WERI-Rb-1 (cell line): Measurements from ENCODE around the gene SLC22A2.

Experiments used
- DNase-seq: peaks from one replicate; pipeline ENCODE4 v3.0.0-alpha.2; 2020
- H3K27ac ChIP-seq: fragments of 250-450 bp; sonication (Bioruptor Pico); 2 replicates; pipeline ENCODE4 v1.5.1; 2020; ENCODE audit warnings: mild to moderate bottlenecking, moderate library complexity
- H3K27me3 ChIP-seq: fragments of 250-450 bp; sonication (Bioruptor Pico); 2 replicates; pipeline ENCODE4 v1.5.1; 2021; ENCODE audit warnings: mild to moderate bottlenecking, low read depth, moderate library complexity; ENCODE audit not compliant: insufficient read depth, severe bottlenecking
- H3K36me3 ChIP-seq: fragments of 250-450 bp; sonication (Bioruptor Pico); 2 replicates; pipeline ENCODE4 v1.5.1; 2020; ENCODE audit warnings: mild to moderate bottlenecking, moderate library complexity
- H3K4me3 ChIP-seq: 2 replicates; pipeline ENCODE4 v1.5.1; 2011; ENCODE audit warnings: low read depth, mild to moderate bottlenecking, control low read depth, low read length
- H3K9me3 ChIP-seq: fragments of 250-450 bp; sonication (Bioruptor Pico); 2 replicates; pipeline ENCODE4 v1.5.1; 2021; ENCODE audit warnings: mild to moderate bottlenecking, moderate library complexity; ENCODE audit not compliant: severe bottlenecking
- TF ChIP-seq, protein P1 (sequence below): IDR thresholded peaks from 2 replicates; pipeline ENCODE4 v1.5.1; 2011; ENCODE audit warnings: low read depth, mild to moderate bottlenecking, control low read depth, inconsistent platforms, low read length

Gene SLC22A2

DNA sequence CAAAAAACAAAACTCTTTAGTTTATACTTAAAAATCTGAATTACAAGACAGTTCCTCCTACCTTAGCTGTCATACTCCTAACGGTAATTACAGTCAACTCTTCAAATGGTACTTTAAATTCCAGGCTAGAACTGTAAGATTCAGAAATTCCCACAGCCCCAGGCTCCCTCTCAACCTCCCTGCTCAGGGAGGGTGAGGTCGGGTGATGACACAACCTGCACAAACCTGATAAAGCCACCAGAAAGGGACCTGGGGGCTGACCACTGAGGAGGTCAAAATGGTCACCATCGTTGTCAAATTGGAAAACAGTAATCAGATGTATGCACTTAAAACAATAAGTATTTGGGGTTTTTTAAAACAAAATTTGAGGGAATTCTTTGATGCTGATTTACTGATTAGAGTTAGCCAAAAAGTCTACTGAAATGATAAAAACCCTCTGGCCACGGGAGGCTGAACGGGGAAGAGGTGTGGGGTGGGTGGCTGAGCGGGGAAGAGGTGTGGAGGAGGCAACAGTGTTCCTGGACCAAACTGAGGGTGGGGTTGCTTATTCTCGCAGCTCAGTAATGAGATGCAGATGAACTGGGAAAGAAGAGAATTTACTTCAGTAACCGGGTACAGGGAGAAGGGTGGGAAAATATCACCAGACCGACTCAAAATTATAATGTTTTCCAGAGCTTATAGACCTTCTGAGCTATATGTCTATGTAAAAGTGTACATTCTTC, 84.7 kb downstream of the SLC22A2 start:
- TF ChIP-seq, protein P1, sequence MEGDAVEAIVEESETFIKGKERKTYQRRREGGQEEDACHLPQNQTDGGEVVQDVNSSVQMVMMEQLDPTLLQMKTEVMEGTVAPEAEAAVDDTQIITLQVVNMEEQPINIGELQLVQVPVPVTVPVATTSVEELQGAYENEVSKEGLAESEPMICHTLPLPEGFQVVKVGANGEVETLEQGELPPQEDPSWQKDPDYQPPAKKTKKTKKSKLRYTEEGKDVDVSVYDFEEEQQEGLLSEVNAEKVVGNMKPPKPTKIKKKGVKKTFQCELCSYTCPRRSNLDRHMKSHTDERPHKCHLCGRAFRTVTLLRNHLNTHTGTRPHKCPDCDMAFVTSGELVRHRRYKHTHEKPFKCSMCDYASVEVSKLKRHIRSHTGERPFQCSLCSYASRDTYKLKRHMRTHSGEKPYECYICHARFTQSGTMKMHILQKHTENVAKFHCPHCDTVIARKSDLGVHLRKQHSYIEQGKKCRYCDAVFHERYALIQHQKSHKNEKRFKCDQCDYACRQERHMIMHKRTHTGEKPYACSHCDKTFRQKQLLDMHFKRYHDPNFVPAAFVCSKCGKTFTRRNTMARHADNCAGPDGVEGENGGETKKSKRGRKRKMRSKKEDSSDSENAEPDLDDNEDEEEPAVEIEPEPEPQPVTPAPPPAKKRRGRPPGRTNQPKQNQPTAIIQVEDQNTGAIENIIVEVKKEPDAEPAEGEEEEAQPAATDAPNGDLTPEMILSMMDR: no peak
- DNase-seq: no peak
- H3K27ac ChIP-seq: no peak overlapping the region
- H3K9me3 ChIP-seq: no peaks in the 10 kb centered on the region
- H3K27me3 ChIP-seq: peaks cover 79% of the 10 kb centered on the region
- no peak overlapping the region for H3K4me3 ChIP-seq
- H3K36me3 ChIP-seq: no peaks in the 10 kb centered on the region

DNA sequence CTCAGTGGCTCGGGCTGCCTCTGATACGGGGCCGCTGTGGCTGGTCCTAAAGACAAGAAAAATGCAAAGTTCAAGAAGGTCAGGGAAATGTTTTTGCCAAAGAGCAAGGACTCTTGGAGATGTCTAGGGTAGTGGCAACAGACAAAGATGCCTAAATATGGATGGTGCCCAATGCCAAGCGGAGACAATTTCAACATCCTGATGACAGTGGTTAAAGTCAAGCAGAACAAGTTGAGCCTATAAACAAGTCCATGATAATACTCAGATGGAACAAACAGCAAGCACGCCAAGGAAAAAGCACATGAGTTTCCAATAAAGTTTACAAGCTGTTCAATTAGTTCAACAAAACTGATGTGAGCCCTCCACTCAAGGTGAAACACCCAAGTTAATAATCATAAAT, 85.9 kb downstream of the SLC22A2 start:
- TF ChIP-seq, protein P1: no peak
- Histone ChIP-seq H3K27me3 (peaks cover 80% of the 10 kb centered on the region), H3K27ac (no peak overlapping the region), H3K36me3 (no peaks in the 10 kb centered on the region), H3K4me3 (no peak overlapping the region), H3K9me3 (no peaks in the 10 kb centered on the region)
- DNase-seq: no peak

DNA sequence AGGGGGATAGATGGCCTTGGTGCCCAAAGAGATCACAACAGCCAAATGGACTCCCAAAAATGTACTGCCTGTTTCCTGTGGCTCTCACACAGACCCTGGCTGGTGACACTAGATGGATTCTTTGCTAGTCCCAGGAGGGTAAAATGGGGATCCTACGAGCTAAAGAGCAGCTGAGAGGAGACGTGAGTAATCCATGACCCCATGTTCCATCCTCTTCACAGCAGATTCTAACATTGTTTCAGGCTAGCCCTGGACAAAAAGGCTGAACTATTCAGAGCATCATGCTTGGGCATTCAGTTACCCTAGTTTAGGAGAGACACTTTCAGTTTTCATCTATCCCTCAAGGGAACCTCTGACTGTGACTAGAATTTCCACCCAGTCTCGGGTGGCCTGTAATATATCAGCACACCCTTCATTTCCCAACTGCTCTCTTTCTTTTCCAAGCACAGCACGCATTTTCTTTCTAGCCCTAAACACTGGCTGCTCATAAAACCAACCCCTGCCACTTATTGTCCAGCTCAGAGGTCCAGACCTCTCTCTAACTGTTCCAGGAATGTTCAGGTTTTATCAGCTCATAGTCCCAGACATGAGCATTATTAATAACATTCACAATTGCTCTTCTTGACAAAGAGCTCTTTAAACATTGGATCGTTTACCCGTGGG, 88.5 kb downstream of the SLC22A2 start:
- Histone ChIP-seq H3K36me3 (no peaks in the 10 kb centered on the region), H3K4me3 (no peak overlapping the region), H3K9me3 (no peaks in the 10 kb centered on the region), H3K27me3 (peaks cover 75% of the 10 kb centered on the region), H3K27ac (no peak overlapping the region)
- DNase-seq: no peak
- TF ChIP-seq, protein P1: no peak

DNA sequence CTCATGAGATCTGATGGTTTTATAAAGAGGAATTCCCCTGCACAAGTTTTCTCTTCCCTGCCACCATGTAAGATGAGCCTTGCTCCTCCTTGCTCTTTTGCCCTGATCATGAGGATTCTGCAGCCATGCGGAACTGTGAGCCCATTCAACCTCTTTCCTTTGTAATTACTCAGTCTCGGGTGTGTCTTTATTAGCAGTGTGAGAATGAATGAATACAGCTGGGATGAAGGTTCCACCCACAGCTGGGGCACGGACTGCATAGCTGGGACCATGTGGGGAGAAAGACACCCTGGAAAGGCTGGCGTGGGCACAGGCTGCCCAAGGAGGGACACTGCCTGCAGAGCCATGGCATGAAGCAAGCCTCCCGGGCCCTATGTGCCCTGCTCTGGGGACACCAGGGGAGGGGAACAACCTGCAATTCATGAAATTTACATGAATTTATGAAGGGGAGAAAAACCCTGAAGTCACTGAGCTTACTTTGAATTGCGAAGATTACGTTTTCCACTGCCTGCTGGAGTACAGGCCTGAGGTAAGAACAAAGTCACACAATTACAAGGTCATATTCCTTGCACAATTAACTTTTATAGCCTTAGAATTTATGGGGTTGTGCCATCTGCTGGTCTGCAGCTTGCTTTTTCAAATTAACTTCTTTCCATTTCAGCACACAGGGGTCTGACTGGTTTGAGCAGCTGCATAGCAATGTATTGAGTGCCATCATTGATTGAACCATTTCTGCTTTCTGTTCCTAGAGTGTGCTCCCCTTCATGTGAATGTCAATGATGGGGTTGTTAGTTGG, 90.8 kb downstream of the SLC22A2 start:
- H3K9me3 ChIP-seq: no peaks in the 10 kb centered on the region
- TF ChIP-seq, protein P1: no peak
- no peaks in the 10 kb centered on the region for H3K36me3 ChIP-seq
- H3K4me3 ChIP-seq: no peak overlapping the region
- DNase-seq: no peak
- H3K27ac ChIP-seq: no peak overlapping the region
- peaks cover 64% of the 10 kb centered on the region for H3K27me3 ChIP-seq
